CD4-positive, alpha-beta T cell treated with Interleukin-6 for 4 hours (primary cell): ENCODE data around the gene NELL1.

Experiments used
- DNase-seq: peaks from one replicate; pipeline ENCODE4 v3.0.0-alpha.2; 2020; ENCODE audit warnings: mixed read lengths

The NELL1 gene

GRCh38 chr11:20990447-20990846, 321.1 kb downstream of the NELL1 start:
- no peak for DNase-seq

- no peak for DNase-seq
These were observed 322.1 kb downstream of the NELL1 start for GRCh38 chr11:20991471-20991870.

GRCh38 chr11:21007297-21007696, 337.9 kb downstream of the NELL1 start:
- no peak for DNase-seq

- no peak for DNase-seq
These were observed 348.9 kb downstream of the NELL1 start for GRCh38 chr11:21018248-21018647.

- DNase-seq: no peak
These were observed 357.3 kb downstream of the NELL1 start for GRCh38 chr11:21026685-21027084.

- no peak for DNase-seq
These were observed 368.5 kb downstream of the NELL1 start for GRCh38 chr11:21037850-21038249.

GRCh38 chr11:21038801-21039200, 369.4 kb downstream of the NELL1 start:
- DNase-seq: no peak

GRCh38 chr11:21040630-21041029, 371.2 kb downstream of the NELL1 start:
- no peak for DNase-seq

GRCh38 chr11:21048626-21049025, 379.2 kb downstream of the NELL1 start:
- no peak for DNase-seq

- DNase-seq: no peak
These were observed 384.1 kb downstream of the NELL1 start for GRCh38 chr11:21053466-21053865.

GRCh38 chr11:21056644-21057043, 387.3 kb downstream of the NELL1 start:
- DNase-seq: no peak

GRCh38 chr11:21059879-21060278, 390.5 kb downstream of the NELL1 start:
- no peak for DNase-seq

- no peak for DNase-seq
These were observed 396.6 kb downstream of the NELL1 start for GRCh38 chr11:21066030-21066429.

- DNase-seq: no peak
These were observed 399.5 kb downstream of the NELL1 start for GRCh38 chr11:21068886-21069285.

GRCh38 chr11:21069909-21070308, 400.5 kb downstream of the NELL1 start:
- DNase-seq: no peak

GRCh38 chr11:21072558-21072957, 403.2 kb downstream of the NELL1 start:
- no peak for DNase-seq

- DNase-seq: no peak
These were observed 413.5 kb downstream of the NELL1 start for GRCh38 chr11:21082853-21083252.

GRCh38 chr11:21088930-21089329, 419.5 kb downstream of the NELL1 start:
- no peak for DNase-seq

GRCh38 chr11:21104641-21105040, 435.3 kb downstream of the NELL1 start:
- no peak for DNase-seq

GRCh38 chr11:21105196-21105917, 436.0 kb downstream of the NELL1 start:
- DNase-seq: no peak

GRCh38 chr11:21109341-21109740, 440.0 kb downstream of the NELL1 start:
- DNase-seq: no peak

GRCh38 chr11:21110415-21110814, 441.0 kb downstream of the NELL1 start:
- DNase-seq: no peak

- no peak for DNase-seq
These were observed 444.5 kb downstream of the NELL1 start for GRCh38 chr11:21113876-21114275.

- no peak for DNase-seq
These were observed 446.6 kb downstream of the NELL1 start for GRCh38 chr11:21116009-21116408.

- DNase-seq: no peak
These were observed 450.0 kb downstream of the NELL1 start for GRCh38 chr11:21119411-21119810.
